Brain microvascular endothelial cell (primary cell): ENCODE measurements around the gene GSK3B.

Experiments
- DNase-seq: peaks from one replicate; pipeline ENCODE4 v3.0.0-alpha.2; 2020
- H3K27ac ChIP-seq: fragments of 250-450 bp; sonication (Bioruptor Pico); 2 replicates; pipeline ENCODE4 v1.5.1; 2020; ENCODE audit warnings: mild to moderate bottlenecking, moderate library complexity
- H3K27me3 ChIP-seq: fragments of 250-450 bp; sonication (Bioruptor Pico); replicated peaks from 2 replicates; pipeline ENCODE4 v1.5.1; 2020; ENCODE audit warnings: mild to moderate bottlenecking
- H3K36me3 ChIP-seq: fragments of 250-450 bp; sonication (Bioruptor Pico); replicated peaks from 2 replicates; pipeline ENCODE4 v1.5.1; 2020; ENCODE audit warnings: mild to moderate bottlenecking
- H3K4me3 ChIP-seq: 2 replicates; pipeline ENCODE4 v1.5.1; 2011; ENCODE audit warnings: low read depth, mild to moderate bottlenecking, control low read depth, low read length, moderate library complexity
- CTCF ChIP-seq: IDR thresholded peaks from 2 replicates; pipeline ENCODE4 v1.5.1; 2011; ENCODE audit warnings: low read depth, mild to moderate bottlenecking, moderate library complexity, low read length, control low read depth, inconsistent platforms; ENCODE audit errors: missing control alignments
- in situ Hi-C: cut with HindIII; loops from 2 replicates; pipeline ENCODE4 v1.10.0; 2017; ENCODE audit warnings: low sequenced_read_pairs, low pct_ligation_motif_present

Gene GSK3B

GRCh38 chr3:120137548-120137947, 43.3 kb upstream of the GSK3B start:
- no peak overlapping the region for H3K27ac ChIP-seq
- no peak overlapping the region for H3K4me3 ChIP-seq
- H3K27me3 ChIP-seq = no peaks in the 10 kb centered on the region
- in situ Hi-C loops = no loop called here
- TF ChIP-seq CTCF = peak; percentile 6
- H3K36me3 ChIP-seq = no peaks in the 10 kb centered on the region
- no peak for DNase-seq

GRCh38 chr3:120130656-120131055, 36.4 kb upstream of the GSK3B start:
- no peak for DNase-seq
- Histone ChIP-seq H3K27ac (no peak overlapping the region), H3K4me3 (no peak overlapping the region), H3K27me3 (no peaks in the 10 kb centered on the region), H3K36me3 (no peaks in the 10 kb centered on the region)
- in situ Hi-C loops = no loop called here
- no peak for TF ChIP-seq CTCF

- Histone ChIP-seq H3K27me3 (no peaks in the 10 kb centered on the region), H3K27ac (no peak overlapping the region), H3K4me3 (no peak overlapping the region), H3K36me3 (no peaks in the 10 kb centered on the region)
- DNase-seq = no peak
- in situ Hi-C loops = no loop called here
- no peak for TF ChIP-seq CTCF
These were observed 35.7 kb upstream of the GSK3B start for GRCh38 chr3:120129718-120130513.

GRCh38 chr3:120129051-120129450, 34.8 kb upstream of the GSK3B start:
- no peaks in the 10 kb centered on the region for H3K27me3 ChIP-seq
- H3K36me3 ChIP-seq = no peaks in the 10 kb centered on the region
- TF ChIP-seq CTCF = no peak
- in situ Hi-C loops = no loop called here
- no peak overlapping the region for H3K27ac ChIP-seq
- no peak for DNase-seq
- no peak overlapping the region for H3K4me3 ChIP-seq

GRCh38 chr3:120125992-120126391, 31.7 kb upstream of the GSK3B start:
- no peak for DNase-seq
- no peak for TF ChIP-seq CTCF
- H3K36me3 ChIP-seq = no peaks in the 10 kb centered on the region
- no peaks in the 10 kb centered on the region for H3K27me3 ChIP-seq
- H3K27ac ChIP-seq = no peak overlapping the region
- in situ Hi-C loops = no loop called here
- no peak overlapping the region for H3K4me3 ChIP-seq

- H3K27ac ChIP-seq = no peak overlapping the region
- in situ Hi-C loops = no loop called here
- no peaks in the 10 kb centered on the region for H3K27me3 ChIP-seq
- TF ChIP-seq CTCF = no peak
- DNase-seq = no peak
- no peak overlapping the region for H3K4me3 ChIP-seq
- no peaks in the 10 kb centered on the region for H3K36me3 ChIP-seq
These were observed 25.7 kb upstream of the GSK3B start for GRCh38 chr3:120119846-120120510.
